A549 (cell line): ENCODE measurements around the gene CEP57L1. TPM values are rescaled to one million over a fixed set of nuclear protein-coding genes. Genes with fewer than 3 reads are reported as not detected.
A peak's percentile ranks its signal among the peaks of the same experiment; 100 is the strongest.

Source experiments
- ATAC-seq, 2 experiments: fragments of 200-7000 bp in 1 of 2; fragments of >200 bp in 1 of 2; cut with Nextera tagmentation in 1 of 2; cut with Tn5 transposase in 1 of 2; 3 replicates each; pipeline versions ENCODE4 v1.8.0 to v1.9.1; 2018 to 2020; ENCODE audit warnings: mild to moderate bottlenecking in 1 of 2, moderate library complexity in 1 of 2
- CTCF ChIA-PET: fragments of 300-600 bp; sonication (Branson Sonifier 250); formaldehyde crosslinking; extraction: SDS; loops from one replicate; lab custom pipeline; 2021; ENCODE audit warnings: antibody characterized with exemption, inconsistent platforms; lab: Yijun Ruan, JAX
- POLR2A ChIA-PET: fragments of 350-600 bp; formaldehyde crosslinking; extraction: SDS; loops from one replicate; lab custom pipeline; 2021; ENCODE audit warnings: antibody characterized with exemption, inconsistent platforms; lab: Yijun Ruan, JAX
- DNase-seq, 2 experiments: peaks; one replicate each; pipeline versions ENCODE4 v3.0.0 to v3.0.0-alpha.2; 2011 to 2016; ENCODE audit warnings: low read depth in 1 of 2, low spot score in 1 of 2
- FAIRE-seq: peaks from 2 replicates; lab custom pipeline; 2011; peaks lifted over from hg19 to GRCh38; lab: Jason Lieb, UNC
- H3K27ac ChIP-seq, 2 experiments: fragments of >200 bp; sonication (Bioruptor Twin); formaldehyde crosslinking; 3 replicates each; pipeline ENCODE4 v1.5.1; 2016 to 2017
- H3K4me1 ChIP-seq: fragments of >200 bp; sonication (Bioruptor Twin); formaldehyde crosslinking; 3 replicates; pipeline ENCODE4 v1.6.1; 2016
- H3K4me2 ChIP-seq: fragments of >200 bp; sonication (Bioruptor Twin); formaldehyde crosslinking; 3 replicates; pipeline ENCODE4 v1.6.1; 2016
- H3K4me3 ChIP-seq: fragments of >200 bp; sonication (Bioruptor Twin); formaldehyde crosslinking; 3 replicates; pipeline ENCODE4 v1.5.1; 2016
- H3K9me3 ChIP-seq: fragments of >200 bp; sonication (Bioruptor Twin); formaldehyde crosslinking; 3 replicates; pipeline ENCODE4 v1.6.1; 2016
- CHD4 ChIP-seq: fragments of 200-600 bp; sonication (generic); IDR thresholded peaks from 2 replicates; pipeline ENCODE4 v1.6.1; 2016; ENCODE audit warnings: antibody characterized with exemption, mild to moderate bottlenecking, borderline replicate concordance
- EHF ChIP-seq: fragments of 250-450 bp; sonication (Bioruptor Pico); IDR thresholded peaks from 2 replicates; pipeline ENCODE4 v1.5.0; 2020; ENCODE audit warnings: mild to moderate bottlenecking
- ESRRA ChIP-seq: fragments of 150-350 bp; IDR thresholded peaks from 2 replicates; pipeline ENCODE4 v1.6.1; 2014; ENCODE audit warnings: mild to moderate bottlenecking, low read length, borderline replicate concordance
- FOSL2 ChIP-seq, 2 experiments: fragments of 450-650 bp in 1 of 2; fragments of >200 bp in 1 of 2; sonication (Bioruptor Twin) in 1 of 2; formaldehyde crosslinking; IDR thresholded peaks; 2 replicates each; pipeline versions ENCODE4 v1.5.0 to v1.6.1; 2016 to 2020; ENCODE audit warnings: mild to moderate bottlenecking in 1 of 2, moderate library complexity in 1 of 2
- HDAC2 ChIP-seq: fragments of 200-600 bp; sonication (generic); IDR thresholded peaks from 2 replicates; pipeline ENCODE4 v1.6.1; 2016
- HES2 ChIP-seq: fragments of >200 bp; sonication (Bioruptor Twin); formaldehyde crosslinking; IDR thresholded peaks from 2 replicates; pipeline ENCODE4 v1.6.1; 2016
- HMGXB4 ChIP-seq: fragments of 250-450 bp; sonication (Bioruptor Pico); IDR thresholded peaks from 2 replicates; pipeline ENCODE4 v1.5.0; 2021; ENCODE audit warnings: mild to moderate bottlenecking, moderate library complexity, borderline replicate concordance
- JUN ChIP-seq, 2 experiments: fragments of >200 bp; sonication (Bioruptor Twin); formaldehyde crosslinking; IDR thresholded peaks; 2 replicates in 1 of 2; 3 replicates in 1 of 2; pipeline ENCODE4 v1.6.1; 2016 to 2017
- JUNB ChIP-seq: fragments of >200 bp; sonication (Bioruptor Twin); formaldehyde crosslinking; IDR thresholded peaks from 2 replicates; pipeline ENCODE4 v1.6.1; 2016
- MAFK ChIP-seq: fragments of 450-650 bp; IDR thresholded peaks from 2 replicates; pipeline ENCODE4 v1.6.1; 2014; ENCODE audit not compliant: partially characterized antibody
- MAX ChIP-seq: IDR thresholded peaks from 2 replicates; pipeline ENCODE4 v1.6.1; 2012
- MAZ ChIP-seq: fragments of 150-350 bp; IDR thresholded peaks from 2 replicates; pipeline ENCODE4 v1.6.1; 2014; ENCODE audit warnings: antibody characterized with exemption, low read depth, low read length, borderline replicate concordance
- NR3C1 ChIP-seq: fragments of >200 bp; sonication (Bioruptor Twin); formaldehyde crosslinking; IDR thresholded peaks from 3 replicates; pipeline ENCODE4 v1.6.1; 2017
- PBX3 ChIP-seq: IDR thresholded peaks from 2 replicates; pipeline ENCODE4 v1.6.1; 2012
- POLR2A ChIP-seq: IDR thresholded peaks from 2 replicates; pipeline ENCODE4 v1.6.1; 2012; ENCODE audit warnings: mild to moderate bottlenecking, low read length
- RCOR1 ChIP-seq: fragments of 150-350 bp; IDR thresholded peaks from 2 replicates; pipeline ENCODE4 v1.6.1; 2014; ENCODE audit warnings: antibody characterized with exemption, low read length, low read depth
- REST ChIP-seq: fragments of 200-600 bp; sonication (generic); IDR thresholded peaks from 2 replicates; pipeline ENCODE4 v1.6.1; 2016; ENCODE audit warnings: antibody characterized with exemption, mild to moderate bottlenecking, moderate library complexity
- SMC3 ChIP-seq: fragments of >200 bp; sonication (Bioruptor Twin); formaldehyde crosslinking; IDR thresholded peaks from 3 replicates; pipeline ENCODE4 v1.6.1; 2018; ENCODE audit warnings: inconsistent platforms
- TP53 ChIP-seq: fragments of 250-450 bp; sonication (Bioruptor Pico); IDR thresholded peaks from 2 replicates; pipeline ENCODE4 v1.5.0; 2021; ENCODE audit warnings: mild to moderate bottlenecking, moderate library complexity
- ZFP36 ChIP-seq: fragments of 450-650 bp; IDR thresholded peaks from 2 replicates; pipeline ENCODE4 v1.6.1; 2014; ENCODE audit warnings: borderline replicate concordance; ENCODE audit not compliant: partially characterized antibody
- ZSCAN20 ChIP-seq: fragments of 250-450 bp; sonication (Bioruptor Pico); IDR thresholded peaks from 2 replicates; pipeline ENCODE4 v1.8.0; 2022; ENCODE audit warnings: mild to moderate bottlenecking, moderate library complexity
- whole genome bisulfite sequencing: methylation state at CpG from one replicate; pipeline ENCODE4 v1.1.6; 2017; ENCODE audit errors: missing lambda C conversion rate; 5-methylcytosine and 5-hydroxymethylcytosine counted together
- polyA minus RNA-seq: library from RNA; depleted of rRNA, polyadenylated mRNA; stranded (reverse); fragments of >200 nt; gene quantifications from 2 replicates; pipeline ENCODE4 v1.2.3, GENCODE V29; 2011; rRNA and poly(A)+ RNA removed
- polyA plus RNA-seq, 4 experiments: library from polyadenylated mRNA; depleted of rRNA in 3 of 4; stranded (reverse); fragments of >200 nt; fragmentation: RNase III in 1 of 4; extraction: RNeasy Plus Mini Kit Qiagen cat#74134 plus additional on column Dnase treatment in 1 of 4; gene quantifications; 2 replicates in 3 of 4; 3 replicates in 1 of 4; pipeline ENCODE4 v1.2.3, GENCODE V29; 2011 to 2017

The CEP57L1 gene
- polyA plus RNA-seq (2011; rRNA removed) (16.4 and 20.5 TPM in 2 replicates), polyA plus RNA-seq (2017; fragmentation: RNase III; extraction: RNeasy Plus Mini Kit Qiagen cat#74134 plus additional on column Dnase treatment) (8.0 to 8.9 TPM (median 8.9 TPM) in 3 replicates), polyA minus RNA-seq (8.9 and 9.8 TPM in 2 replicates)
- 5.0 and 6.2 TPM in 2 replicates for polyA plus RNA-seq (2012; cell fraction: cytosol; rRNA removed)
- 2.8 and 4.4 TPM in 2 replicates for polyA plus RNA-seq (2012; cell fraction: nucleus; rRNA removed)

- ChIA-PET POLR2A (interaction anchor here (0.5 to 2.3 kb wide), 12 partner anchors 9 to 1757 kb away, joined by 3 to 17 read pairs (median 6); partner anchors contain the start of genes ARMC2, CD164, CDK19 and FOXO3), CTCF (interaction anchor here (0.9 kb wide), 1 partner anchor 288 kb away, joined by 4 read pairs; no protein-coding TSS in a partner anchor)
- no peaks in the 10 kb centered on the region for H3K9me3 ChIP-seq
- peak within 1 kb of the TSS; percentile 71 for H3K4me3 ChIP-seq
- WGBS, result 1% methylated on average over 31 of the region's 49 CpGs
- H3K4me2 ChIP-seq, result peak within 1 kb of the TSS; percentile 95
- ATAC-seq (peak; percentile 82 to 83), FAIRE-seq (no peak), DNase-seq (peak; percentile 69 to 95)
- peaks cover 22% of the 10 kb centered on the region for H3K4me1 ChIP-seq
- H3K27ac ChIP-seq, result peak within 1 kb of the TSS; percentile 88 to 89
- 0 out of 2 replicates have a peak, but pooled peaks have one; percentile 39 for TF ChIP-seq POLR2A
- TF ChIP-seq MAFK, result peak; percentile 19
- TF ChIP-seq RCOR1, result no peak
- TF ChIP-seq ZSCAN20, result no peak
- TF ChIP-seq JUN (IDR thresholded peaks at IDR 0.05), result 0 out of 5 replicates have a peak, but pooled peaks of 1 of the 2 experiments have one; percentile 9
- TF ChIP-seq HMGXB4 (CRISPR knock-in tag), result no peak
- no peak for TF ChIP-seq MAZ
- TF ChIP-seq TP53 (CRISPR knock-in tag), result no peak
- TF ChIP-seq MAX, result peak; percentile 48
- TF ChIP-seq, all 56 proteins: peak for 4
These were observed at the start of gene CEP57L1 for GRCh38 chr6:109095036-109095834. Gene CEP57L1, plus strand, starts transcription at chr6:109095507. Its CDS starts 49,715 bp downstream, at chr6:109145222.

- WGBS, result 50% methylated on average over 1 of the region's 1 CpG
- ATAC-seq, result no peak
- no peak overlapping the region for H3K4me3 ChIP-seq
- H3K4me2 ChIP-seq, result no peak overlapping the region
- CTCF ChIA-PET, result interaction anchor here (2.4 kb wide), 1 partner anchor 12 kb away, joined by 6 read pairs; no protein-coding TSS in a partner anchor
- H3K27ac ChIP-seq, result no peak overlapping the region
- peaks cover 18% of the 10 kb centered on the region for H3K4me1 ChIP-seq
- no peak for TF ChIP-seq REST
- TF ChIP-seq, all 56 proteins: peak for 0
- H3K9me3 ChIP-seq, result no peaks in the 10 kb centered on the region
- FAIRE-seq (no peak), DNase-seq (no peak)
- POLR2A ChIA-PET, result no interaction called here
These were observed 47.1 kb upstream of the CEP57L1 start for GRCh38 chr6:109048176-109048575.

GRCh38 chr6:109048670-109049415 lies 46.5 kb upstream of the CEP57L1 start:
- ATAC-seq (no peak), FAIRE-seq (no peak), DNase-seq (no peak)
- ChIA-PET CTCF (interaction anchor here (2.4 kb wide), 1 partner anchor 13 kb away, joined by 6 read pairs; no protein-coding TSS in a partner anchor), POLR2A (no interaction called here)
- TF ChIP-seq ESRRA, result no peak
- TF ChIP-seq CHD4, result no peak
- TF ChIP-seq RCOR1, result no peak
- TF ChIP-seq PBX3, result no peak
- no peak for TF ChIP-seq HES2
- TF ChIP-seq EHF (CRISPR knock-in tag), result no peak
- no peak for TF ChIP-seq FOSL2 (IDR thresholded peaks at IDR 0.05)
- no peak for TF ChIP-seq FOSL2 (CRISPR knock-in tag; IDR thresholded peaks at IDR 0.05)
- TF ChIP-seq JUNB, result no peak
- no peak for TF ChIP-seq NR3C1
- TF ChIP-seq HDAC2, result no peak
- TF ChIP-seq SMC3, result no peak
- no peak for TF ChIP-seq ZFP36
- Histone ChIP-seq H3K9me3 (no peaks in the 10 kb centered on the region), H3K4me2 (no peak overlapping the region), H3K27ac (no peak overlapping the region), H3K4me1 (peaks cover 18% of the 10 kb centered on the region), H3K4me3 (no peak overlapping the region)
- 77% methylated on average over 3 of the region's 3 CpGs for WGBS
